SIG-M5 treated with dmso at 0.1 percent for 504 hours (cell line): ENCODE data around the gene CEP170B.

Experiments used
- DNase-seq: peaks from one replicate; lab custom pipeline; 2025; ENCODE audit not compliant: unreplicated experiment; lab: John Stamatoyannopoulos, UW

Gene CEP170B

GRCh38 chr14:104866451-104867370, 1.6 kb downstream of the CEP170B start:
- no peak for DNase-seq

GRCh38 chr14:104867371-104868059, 2.4 kb downstream of the CEP170B start:
- DNase-seq = no peak

- no peak for DNase-seq
Measured at GRCh38 chr14:104868060-104868740, 3.1 kb downstream of the CEP170B start.

GRCh38 chr14:104868811-104869572, 3.9 kb downstream of the CEP170B start:
- no peak for DNase-seq

- no peak for DNase-seq
Measured at GRCh38 chr14:104869669-104870367, 4.8 kb downstream of the CEP170B start.

- no peak for DNase-seq
Measured at GRCh38 chr14:104870368-104871144, 5.5 kb downstream of the CEP170B start.

- DNase-seq = no peak
Measured at GRCh38 chr14:104871145-104871655, 6.1 kb downstream of the CEP170B start.

- DNase-seq = no peak
Measured at GRCh38 chr14:104871656-104872468, 6.8 kb downstream of the CEP170B start.

- no peak for DNase-seq
Measured at GRCh38 chr14:104872469-104873341, 7.6 kb downstream of the CEP170B start.

- DNase-seq = no peak
Measured at GRCh38 chr14:104873380-104874055, 8.4 kb downstream of the CEP170B start.

- no peak for DNase-seq
Measured at GRCh38 chr14:104874110-104874531, 9.1 kb downstream of the CEP170B start.

- DNase-seq = no peak
Measured at GRCh38 chr14:104874571-104875411, 9.7 kb downstream of the CEP170B start.

- no peak for DNase-seq
Measured at GRCh38 chr14:104875412-104875751, 10.3 kb downstream of the CEP170B start.

- DNase-seq = no peak
Measured at GRCh38 chr14:104875811-104876210, 10.7 kb downstream of the CEP170B start.

- DNase-seq = no peak
Measured at GRCh38 chr14:104876251-104876699, 11.2 kb downstream of the CEP170B start.
